ENCODE data around the gene TEP1.

DNA sequence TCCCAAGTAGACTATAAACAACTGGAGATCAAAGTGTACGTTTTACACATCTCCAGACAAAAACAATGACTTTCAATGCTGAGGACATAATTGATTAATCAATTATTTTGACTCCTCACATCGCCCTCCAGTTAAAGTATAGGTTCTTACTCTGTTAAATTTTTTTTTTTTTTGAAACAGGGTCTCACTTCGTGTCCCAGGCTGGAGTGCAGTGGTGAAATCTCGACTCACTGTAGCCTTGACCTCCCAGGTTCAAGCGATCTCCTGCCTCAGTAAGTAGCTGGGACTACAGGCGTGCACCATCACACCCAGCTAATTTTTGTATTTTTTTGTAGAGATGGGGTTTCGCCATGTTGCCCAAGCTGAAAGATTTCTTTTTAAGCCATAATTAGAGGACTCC, 79.3 kb downstream of the TEP1 start:
- no peak for TF ChIP-seq POLR2A (IDR thresholded peaks at IDR 0.05; ENCODE audit: low read depth, low read length)
- TF ChIP-seq POLR2AphosphoS5 (IDR thresholded peaks at IDR 0.05; ENCODE audit: low read depth, low read length) = no peak
